HepG2 (cell line): ENCODE measurements around the gene CARMIL3. TPM values are rescaled to one million over a fixed set of nuclear protein-coding genes. Genes with fewer than 3 reads are reported as not detected.

Source experiments
- AKNA ChIP-seq: sonication (generic); formaldehyde crosslinking; IDR thresholded peaks from 2 replicates; pipeline ENCODE4 v1.4.0; 2020; ENCODE audit warnings: missing genetic modification reagents, borderline replicate concordance
- CENPBD1 ChIP-seq: sonication (generic); formaldehyde crosslinking; IDR thresholded peaks from 2 replicates; pipeline ENCODE4 v1.8.0; 2022; ENCODE audit warnings: missing genetic modification reagents, low read depth, mild to moderate bottlenecking, borderline replicate concordance
- DZIP1 ChIP-seq: sonication (generic); formaldehyde crosslinking; IDR thresholded peaks from 2 replicates; pipeline ENCODE4 v1.5.0; 2020; ENCODE audit warnings: mild to moderate bottlenecking, missing genetic modification reagents
- ELF3 ChIP-seq: IDR thresholded peaks from 2 replicates; pipeline ENCODE4 v1.6.1; 2016; ENCODE audit warnings: missing genetic modification reagents, missing compliant biosample characterization
- FOXA1 ChIP-seq, 2 experiments: fragments of 450-650 bp in 1 of 2; sonication (generic) in 1 of 2; formaldehyde crosslinking in 1 of 2; IDR thresholded peaks; 2 replicates each; pipeline versions ENCODE4 v1.4.0 to v1.6.1; 2016 to 2020; ENCODE audit warnings: missing genetic modification reagents in 1 of 2
- HOXA9 ChIP-seq: sonication (generic); formaldehyde crosslinking; IDR thresholded peaks from 2 replicates; pipeline ENCODE4 v1.8.1; 2022; ENCODE audit warnings: missing genetic modification reagents, mild to moderate bottlenecking, moderate library complexity, borderline replicate concordance
- TBL1XR1 ChIP-seq: fragments of 150-350 bp; IDR thresholded peaks from 2 replicates; pipeline ENCODE4 v1.6.1; 2014; ENCODE audit warnings: borderline replicate concordance, low read length; ENCODE audit not compliant: partially characterized antibody
- TEAD2 ChIP-seq: sonication (generic); formaldehyde crosslinking; IDR thresholded peaks from 2 replicates; pipeline ENCODE4 v1.9.0; 2021; ENCODE audit warnings: missing genetic modification reagents
- ZBTB3 ChIP-seq: sonication (generic); formaldehyde crosslinking; IDR thresholded peaks from 2 replicates; pipeline ENCODE4 v1.4.0; 2020; ENCODE audit warnings: low read depth, mild to moderate bottlenecking, moderate library complexity, missing genetic modification reagents, borderline replicate concordance
- ZFP82 ChIP-seq: sonication (generic); formaldehyde crosslinking; IDR thresholded peaks from 2 replicates; pipeline ENCODE4 v1.5.1; 2020; ENCODE audit warnings: mild to moderate bottlenecking, missing genetic modification reagents, borderline replicate concordance
- ZFX ChIP-seq: sonication (generic); formaldehyde crosslinking; IDR thresholded peaks from 2 replicates; pipeline ENCODE4 v1.4.0; 2020; ENCODE audit warnings: mild to moderate bottlenecking, low read depth, missing genetic modification reagents, moderate library complexity
- ZNF205 ChIP-seq: IDR thresholded peaks from 2 replicates; pipeline ENCODE4 v1.6.1; 2018; ENCODE audit warnings: missing biosample characterization, missing genetic modification reagents
- ZNF329 ChIP-seq: sonication (generic); formaldehyde crosslinking; IDR thresholded peaks from 2 replicates; pipeline ENCODE4 v1.9.0; 2021; ENCODE audit warnings: low read depth, mild to moderate bottlenecking, missing genetic modification reagents
- ZNF335 ChIP-seq: sonication (generic); formaldehyde crosslinking; IDR thresholded peaks from 2 replicates; pipeline ENCODE4 v1.4.0; 2020; ENCODE audit warnings: missing genetic modification reagents
- ZNF496 ChIP-seq: sonication (generic); formaldehyde crosslinking; IDR thresholded peaks from 2 replicates; pipeline ENCODE4 v1.8.1; 2023; ENCODE audit warnings: mild to moderate bottlenecking, moderate library complexity, missing genetic modification reagents; ENCODE audit not compliant: insufficient replicate concordance
- ZNF563 ChIP-seq: sonication (generic); formaldehyde crosslinking; IDR thresholded peaks from 2 replicates; pipeline ENCODE4 v1.8.0; 2022; ENCODE audit warnings: mild to moderate bottlenecking, moderate library complexity, missing genetic modification reagents
- ZNF619 ChIP-seq: sonication (generic); formaldehyde crosslinking; IDR thresholded peaks from 2 replicates; pipeline ENCODE4 v1.4.0; 2020; ENCODE audit warnings: mild to moderate bottlenecking, missing genetic modification reagents
- ZNF629 ChIP-seq: sonication (generic); formaldehyde crosslinking; conservative IDR thresholded peaks from 2 replicates; pipeline ENCODE4 v1.5.0; 2020; ENCODE audit warnings: missing genetic modification reagents
- ZNF709 ChIP-seq: sonication (generic); formaldehyde crosslinking; IDR thresholded peaks from 2 replicates; pipeline ENCODE4 v1.5.0; 2020; ENCODE audit warnings: mild to moderate bottlenecking, missing genetic modification reagents
- ZNF773 ChIP-seq: sonication (generic); formaldehyde crosslinking; IDR thresholded peaks from 2 replicates; pipeline ENCODE4 v1.4.0; 2020; ENCODE audit warnings: missing genetic modification reagents, borderline replicate concordance
- ZNF792 ChIP-seq: IDR thresholded peaks from 2 replicates; pipeline ENCODE4 v1.6.1; 2016
- polyA plus RNA-seq, 8 experiments: library from polyadenylated mRNA; depleted of rRNA in 3 of 8; stranded (reverse) in 7 of 8; unstranded in 1 of 8; fragments of >200 nt; fragmentation: Illumina TruSeq in 4 of 8; extraction: Trizol in 4 of 8; gene quantifications; 2 replicates each; pipeline versions ENCODE4 v1.2.1 to v1.2.3, GENCODE V29; 2011 to 2016; ENCODE audit warnings: low read depth in 4 of 8, missing spikeins in 1 of 8, mixed read lengths in 1 of 8; ENCODE audit not compliant: insufficient read depth in 1 of 8
- total RNA-seq, 5 experiments: library from RNA; depleted of rRNA; stranded (reverse); fragments of >200 nt; fragmentation: Illumina TruSeq; extraction: Trizol; gene quantifications; 2 replicates each; pipeline ENCODE4 v1.2.3, GENCODE V29; 2016; ENCODE audit warnings: low read depth in 1 of 5

The CARMIL3 gene
- total and polyA plus RNA-seq, 2 of the 13 experiments (the other 11 are each of a cell fraction or from before 2014, with no cell fraction given), result 0.27 to 0.55 TPM

- peak; percentile 91; the same call in 1 of the 2 replicates for TF ChIP-seq DZIP1 (CRISPR knock-in tag)
- no peak for TF ChIP-seq ZFP82 (CRISPR knock-in tag)
- TF ChIP-seq AKNA (CRISPR knock-in tag), result no peak
- TF ChIP-seq ZNF205 (CRISPR knock-in tag), result no peak; the same call in 1 of the 2 replicates
- peak; percentile 87; the same call in 1 of the 2 replicates for TF ChIP-seq TEAD2 (CRISPR knock-in tag)
- TF ChIP-seq ZNF792 (CRISPR knock-in tag), result peak; percentile 88
- TF ChIP-seq HOXA9, result no peak
- TF ChIP-seq ZNF329, result peak; percentile 26; the same call in 1 of the 2 replicates
- peak; percentile 90 for TF ChIP-seq ZFX (CRISPR knock-in tag)
- TF ChIP-seq ZNF563, result peak; percentile 96
- TF ChIP-seq FOXA1 (IDR thresholded peaks at IDR 0.05), result no peak
- TF ChIP-seq FOXA1 (CRISPR knock-in tag; IDR thresholded peaks at IDR 0.05), result peak; percentile 99
- peak; percentile 93 for TF ChIP-seq ELF3
- peak; percentile 65; the same call in 1 of the 2 replicates for TF ChIP-seq ZNF335 (CRISPR knock-in tag)
- 0 out of 2 replicates have a peak, but pooled peaks have one; percentile 93 for TF ChIP-seq ZNF773 (CRISPR knock-in tag)
- peak; percentile 87; the same call in 1 of the 2 replicates for TF ChIP-seq ZBTB3 (CRISPR knock-in tag)
- no peak for TF ChIP-seq CENPBD1 (CRISPR knock-in tag)
- 0 out of 2 replicates have a peak, but pooled peaks have one; percentile 38 for TF ChIP-seq ZNF629 (CRISPR knock-in tag)
- peak; percentile 88 for TF ChIP-seq ZNF709 (CRISPR knock-in tag)
- TF ChIP-seq ZNF496, result no peak
- TF ChIP-seq TBL1XR1, result peak; percentile 4
- peak; percentile 97; the same call in 1 of the 2 replicates for TF ChIP-seq ZNF619
Measured at GRCh38 chr14:24114532-24115421, 63.0 kb downstream of the CARMIL3 start, which contains the start of the genes DCAF11 and NRL (continued).
